DND-41 (cell line): ENCODE measurements around the gene TMEM208.

ENCODE experiments used
- CTCF ChIP-seq: IDR thresholded peaks from 2 replicates; pipeline ENCODE4 v1.5.1; 2012; ENCODE audit warnings: borderline replicate concordance, low read length, moderate library complexity, mild to moderate bottlenecking; ENCODE audit not compliant: poor library complexity, severe bottlenecking; ENCODE audit errors: extremely low read depth
- EZH2 ChIP-seq: IDR thresholded peaks from 3 replicates; pipeline ENCODE4 v1.6.1; 2012; ENCODE audit warnings: borderline replicate concordance, low read depth, mild to moderate bottlenecking, moderate library complexity, low read length, inconsistent platforms; ENCODE audit not compliant: severe bottlenecking

GRCh38 chr16:67194260-67194659, 32.7 kb upstream of the TMEM208 start:
- TF ChIP-seq CTCF (no peak), EZH2 (no peak)
